PFSK-1 (cell line): ENCODE measurements around the gene PPP2R5A.

ENCODE experiments used
- POLR2AphosphoS5 ChIP-seq: IDR thresholded peaks from 2 replicates; pipeline ENCODE4 v1.6.1; 2012; ENCODE audit warnings: low read depth, mild to moderate bottlenecking, control low read depth, low read length, moderate library complexity
- SIN3A ChIP-seq: IDR thresholded peaks from 2 replicates; pipeline ENCODE4 v1.6.1; 2012; ENCODE audit warnings: mild to moderate bottlenecking, low read length, moderate library complexity, borderline replicate concordance; ENCODE audit not compliant: insufficient read depth
- TAF1 ChIP-seq: IDR thresholded peaks from 2 replicates; pipeline ENCODE4 v1.6.1; 2012; ENCODE audit warnings: low read length, control low read depth, borderline replicate concordance; ENCODE audit not compliant: insufficient read depth
- TF ChIP-seq, protein P1 (sequence below), 2 experiments: IDR thresholded peaks; 2 replicates each; pipeline versions ENCODE4 v1.6.1 to v1.8.0; 2011 to 2012; ENCODE audit warnings: low read depth in 2 of 2, low read length in 2 of 2, control low read depth in 1 of 2, inconsistent platforms in 1 of 2, mild to moderate bottlenecking in 1 of 2, moderate library complexity in 1 of 2; ENCODE audit not compliant: insufficient read depth in 1 of 2

GRCh38 chr1:212351588-212352362, 66.6 kb downstream of the PPP2R5A start:
- TF ChIP-seq, protein P1, sequence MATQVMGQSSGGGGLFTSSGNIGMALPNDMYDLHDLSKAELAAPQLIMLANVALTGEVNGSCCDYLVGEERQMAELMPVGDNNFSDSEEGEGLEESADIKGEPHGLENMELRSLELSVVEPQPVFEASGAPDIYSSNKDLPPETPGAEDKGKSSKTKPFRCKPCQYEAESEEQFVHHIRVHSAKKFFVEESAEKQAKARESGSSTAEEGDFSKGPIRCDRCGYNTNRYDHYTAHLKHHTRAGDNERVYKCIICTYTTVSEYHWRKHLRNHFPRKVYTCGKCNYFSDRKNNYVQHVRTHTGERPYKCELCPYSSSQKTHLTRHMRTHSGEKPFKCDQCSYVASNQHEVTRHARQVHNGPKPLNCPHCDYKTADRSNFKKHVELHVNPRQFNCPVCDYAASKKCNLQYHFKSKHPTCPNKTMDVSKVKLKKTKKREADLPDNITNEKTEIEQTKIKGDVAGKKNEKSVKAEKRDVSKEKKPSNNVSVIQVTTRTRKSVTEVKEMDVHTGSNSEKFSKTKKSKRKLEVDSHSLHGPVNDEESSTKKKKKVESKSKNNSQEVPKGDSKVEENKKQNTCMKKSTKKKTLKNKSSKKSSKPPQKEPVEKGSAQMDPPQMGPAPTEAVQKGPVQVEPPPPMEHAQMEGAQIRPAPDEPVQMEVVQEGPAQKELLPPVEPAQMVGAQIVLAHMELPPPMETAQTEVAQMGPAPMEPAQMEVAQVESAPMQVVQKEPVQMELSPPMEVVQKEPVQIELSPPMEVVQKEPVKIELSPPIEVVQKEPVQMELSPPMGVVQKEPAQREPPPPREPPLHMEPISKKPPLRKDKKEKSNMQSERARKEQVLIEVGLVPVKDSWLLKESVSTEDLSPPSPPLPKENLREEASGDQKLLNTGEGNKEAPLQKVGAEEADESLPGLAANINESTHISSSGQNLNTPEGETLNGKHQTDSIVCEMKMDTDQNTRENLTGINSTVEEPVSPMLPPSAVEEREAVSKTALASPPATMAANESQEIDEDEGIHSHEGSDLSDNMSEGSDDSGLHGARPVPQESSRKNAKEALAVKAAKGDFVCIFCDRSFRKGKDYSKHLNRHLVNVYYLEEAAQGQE (IDR thresholded peaks at IDR 0.05; ENCODE audit: insufficient read depth in 1 of 2, low read depth in 2 of 2, low read length in 2 of 2): no peak
- TF ChIP-seq POLR2AphosphoS5 (no peak), TAF1 (no peak), SIN3A (no peak)
